Gastrocnemius medialis (tissue), 4 donors: Measurements from ENCODE around the gene ZNF407. TPM values are rescaled to one million over a fixed set of nuclear protein-coding genes. Genes with fewer than 3 reads are reported as not detected.

Experiments
- ATAC-seq, 2 donors: fragments of 150-250 bp; one replicate each; pipeline ENCODE4 v1.9.1; 2016
- DNase-seq, 2 donors: peaks; one replicate each; pipeline ENCODE4 v3.0.0-alpha.2; 2019
- H3K27ac ChIP-seq, 4 donors: fragments of 200-600 bp; sonication (generic); 1 replicate in 1 of 4; 2 replicates in 3 of 4; pipeline ENCODE4 v1.5.1; 2016 to 2018; ENCODE audit warnings: mild to moderate bottlenecking in 2 of 4, moderate library complexity in 1 of 4
- H3K27me3 ChIP-seq, 3 donors: fragments of 200-600 bp; sonication (generic) in 2 of 3; 1 replicate in 1 of 3; 2 replicates in 2 of 3; pipeline versions ENCODE4 v1.5.1 to v1.6.0; 2016 to 2019; ENCODE audit warnings: mild to moderate bottlenecking in 1 of 3, moderate library complexity in 1 of 3
- H3K36me3 ChIP-seq, 2 donors: fragments of 200-600 bp; sonication (generic) in 1 of 2; one replicate each; pipeline ENCODE4 v1.5.1; 2017 to 2018
- H3K4me1 ChIP-seq, 2 donors: fragments of 200-600 bp; sonication (generic) in 1 of 2; one replicate each; pipeline ENCODE4 v1.5.1; 2016 to 2017; ENCODE audit warnings: mild to moderate bottlenecking in 2 of 2
- H3K4me3 ChIP-seq, 4 donors: fragments of 200-600 bp; sonication (generic) in 3 of 4; 1 replicate in 1 of 4; 2 replicates in 3 of 4; pipeline ENCODE4 v1.5.1; 2016 to 2019; ENCODE audit warnings: mild to moderate bottlenecking in 2 of 4
- H3K9me3 ChIP-seq, 3 donors: fragments of 200-600 bp; sonication (generic) in 2 of 3; 1 replicate in 1 of 3; 2 replicates in 2 of 3; pipeline ENCODE4 v1.5.1; 2016 to 2019
- POLR2A ChIP-seq, 2 donors: fragments of 450-650 bp; IDR thresholded peaks; one replicate each; pipeline ENCODE4 v1.6.1; 2017; ENCODE audit warnings: antibody characterized with exemption in 2 of 2, mild to moderate bottlenecking in 2 of 2, moderate library complexity in 2 of 2
- in situ Hi-C, 4 donors: fragments of 200-750 bp; cut with MboI; loops; one replicate each; pipeline versions ENCODE4 v1.15.0 to v1.8.0; 2017; ENCODE audit warnings: low sequenced_read_pairs in 4 of 4
- intact Hi-C: fragments of 100-400 bp; cut with DNase I; formaldehyde crosslinking; loops from one replicate; pipeline ENCODE4 v1.15.1; 2023; ENCODE audit warnings: low total_unique reads
- total RNA-seq, 4 donors: library from RNA; depleted of rRNA; stranded (reverse); fragments of >200 nt; gene quantifications; one replicate each; pipeline versions ENCODE4 v1.1.0 to v1.2.3, GENCODE V29; 2016
- TF ChIP-seq, protein P1 (sequence below), 5 experiments: fragments of 450-650 bp in 3 of 5; fragments of 200-600 bp in 2 of 5; sonication (generic) in 2 of 5; IDR thresholded peaks in 4 of 5; conservative IDR thresholded peaks in 1 of 5; 1 replicate in 4 of 5; 2 replicates in 1 of 5; pipeline ENCODE4 v1.5.1; 2016 to 2019; ENCODE audit warnings: antibody characterized with exemption in 5 of 5, mild to moderate bottlenecking in 3 of 5, moderate library complexity in 3 of 5

ZNF407 gene
- total RNA-seq, 4 donors from 2014 or later, result 5.9 to 11.4 (median 9.2) TPM

- no peak overlapping the region for H3K27ac ChIP-seq
These were observed 338.7 kb downstream of the ZNF407 start for GRCh38 chr18:74936343-74936742.

DNA sequence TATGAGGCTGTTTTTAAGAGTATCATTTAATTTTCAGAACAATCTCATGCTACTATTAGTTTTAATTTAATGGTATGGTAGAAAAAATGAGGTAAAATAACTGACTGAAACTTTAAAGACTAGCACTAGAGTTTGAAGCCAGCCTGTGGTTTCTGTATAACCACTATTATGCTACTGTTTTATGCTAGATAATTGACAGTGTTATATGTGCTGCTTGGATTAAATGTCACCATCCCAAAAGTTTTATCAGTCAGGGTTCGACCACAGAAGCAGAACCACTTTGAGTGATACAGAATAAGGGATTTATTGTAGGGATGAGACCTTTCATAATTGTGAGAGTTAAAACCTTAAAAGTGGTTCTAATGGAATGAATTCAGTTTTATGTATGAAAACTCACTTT lies 339.6 kb downstream of the ZNF407 start:
- DNase-seq, result no peak
- Histone ChIP-seq H3K4me3 (no peak overlapping the region), H3K27ac (no peak overlapping the region), H3K4me1 (no peaks in the 10 kb centered on the region), H3K36me3 (no peaks in the 10 kb centered on the region), H3K27me3 (no peaks in the 10 kb centered on the region), H3K9me3 (no peaks in the 10 kb centered on the region)
- ATAC-seq, result no peak
- intact Hi-C loops, result no loop called here
- TF ChIP-seq POLR2A (IDR thresholded peaks at IDR 0.05), result no peak
- TF ChIP-seq, protein P1, sequence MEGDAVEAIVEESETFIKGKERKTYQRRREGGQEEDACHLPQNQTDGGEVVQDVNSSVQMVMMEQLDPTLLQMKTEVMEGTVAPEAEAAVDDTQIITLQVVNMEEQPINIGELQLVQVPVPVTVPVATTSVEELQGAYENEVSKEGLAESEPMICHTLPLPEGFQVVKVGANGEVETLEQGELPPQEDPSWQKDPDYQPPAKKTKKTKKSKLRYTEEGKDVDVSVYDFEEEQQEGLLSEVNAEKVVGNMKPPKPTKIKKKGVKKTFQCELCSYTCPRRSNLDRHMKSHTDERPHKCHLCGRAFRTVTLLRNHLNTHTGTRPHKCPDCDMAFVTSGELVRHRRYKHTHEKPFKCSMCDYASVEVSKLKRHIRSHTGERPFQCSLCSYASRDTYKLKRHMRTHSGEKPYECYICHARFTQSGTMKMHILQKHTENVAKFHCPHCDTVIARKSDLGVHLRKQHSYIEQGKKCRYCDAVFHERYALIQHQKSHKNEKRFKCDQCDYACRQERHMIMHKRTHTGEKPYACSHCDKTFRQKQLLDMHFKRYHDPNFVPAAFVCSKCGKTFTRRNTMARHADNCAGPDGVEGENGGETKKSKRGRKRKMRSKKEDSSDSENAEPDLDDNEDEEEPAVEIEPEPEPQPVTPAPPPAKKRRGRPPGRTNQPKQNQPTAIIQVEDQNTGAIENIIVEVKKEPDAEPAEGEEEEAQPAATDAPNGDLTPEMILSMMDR (IDR thresholded peaks at IDR 0.05 in 4 of 5, conservative IDR thresholded peaks at IDR 0.05 in 1 of 5), result no peak
- in situ Hi-C loops, result no loop called here

More at GRCh38 chr18:74936343-74936742, 338.7 kb downstream of the ZNF407 start:
- in situ Hi-C loops, result no loop called here
- no peak for DNase-seq
- Histone ChIP-seq H3K36me3 (no peaks in the 10 kb centered on the region), H3K27me3 (no peaks in the 10 kb centered on the region), H3K4me3 (no peak overlapping the region), H3K4me1 (no peaks in the 10 kb centered on the region), H3K9me3 (no peaks in the 10 kb centered on the region)
- TF ChIP-seq, protein P1 (IDR thresholded peaks at IDR 0.05 in 4 of 5, conservative IDR thresholded peaks at IDR 0.05 in 1 of 5), result no peak
- TF ChIP-seq POLR2A (IDR thresholded peaks at IDR 0.05), result no peak
- ATAC-seq, result no peak
- intact Hi-C loops, result no loop called here

GRCh38 chr18:74940856-74941255 lies 343.2 kb downstream of the ZNF407 start:
- in situ Hi-C loops, result no loop called here
- TF ChIP-seq, protein P1 (IDR thresholded peaks at IDR 0.05 in 4 of 5, conservative IDR thresholded peaks at IDR 0.05 in 1 of 5), result no peak
- no peak for TF ChIP-seq POLR2A (IDR thresholded peaks at IDR 0.05)
- no peak for ATAC-seq

GRCh38 chr18:74942319-74942910 lies 344.7 kb downstream of the ZNF407 start:
- ATAC-seq, result no peak
- TF ChIP-seq, protein P1 (IDR thresholded peaks at IDR 0.05 in 4 of 5, conservative IDR thresholded peaks at IDR 0.05 in 1 of 5), result no peak
- no peak for TF ChIP-seq POLR2A (IDR thresholded peaks at IDR 0.05)
- H3K36me3 ChIP-seq, result no peaks in the 10 kb centered on the region
- H3K4me1 ChIP-seq, result no peaks in the 10 kb centered on the region
- intact Hi-C loops (no loop called here), in situ Hi-C loops (no loop called here)
- DNase-seq, result no peak
- H3K9me3 ChIP-seq, result no peaks in the 10 kb centered on the region
- no peak overlapping the region for H3K4me3 ChIP-seq
- H3K27me3 ChIP-seq, result no peaks in the 10 kb centered on the region
- H3K27ac ChIP-seq, result no peak overlapping the region

More at GRCh38 chr18:74940856-74941255, 343.2 kb downstream of the ZNF407 start:
- no peaks in the 10 kb centered on the region for H3K9me3 ChIP-seq
- H3K4me1 ChIP-seq, result no peaks in the 10 kb centered on the region
- H3K36me3 ChIP-seq, result no peaks in the 10 kb centered on the region
- no peak overlapping the region for H3K4me3 ChIP-seq
- intact Hi-C loops, result no loop called here
- no peak for DNase-seq
- H3K27me3 ChIP-seq, result no peaks in the 10 kb centered on the region
- H3K27ac ChIP-seq, result no peak overlapping the region

- DNase-seq (no peak), ATAC-seq (no peak)
- Histone ChIP-seq H3K36me3 (no peaks in the 10 kb centered on the region), H3K9me3 (no peaks in the 10 kb centered on the region), H3K27ac (no peak overlapping the region), H3K4me3 (no peak overlapping the region), H3K4me1 (no peaks in the 10 kb centered on the region), H3K27me3 (no peaks in the 10 kb centered on the region)
- TF ChIP-seq, protein P1 (IDR thresholded peaks at IDR 0.05 in 4 of 5, conservative IDR thresholded peaks at IDR 0.05 in 1 of 5), result no peak
- no peak for TF ChIP-seq POLR2A (IDR thresholded peaks at IDR 0.05)
- in situ Hi-C loops (no loop called here), intact Hi-C loops (no loop called here)
These were observed 347.0 kb downstream of the ZNF407 start for GRCh38 chr18:74944676-74945075.
